Astrocyte (in vitro differentiated cells and primary cell): ENCODE results near the gene COMMD10.

Experiments
- EZH2 ChIP-seq: IDR thresholded peaks from 2 replicates; pipeline ENCODE4 v1.6.1; 2012; ENCODE audit warnings: mild to moderate bottlenecking, low read length, inconsistent platforms; ENCODE audit not compliant: insufficient read depth
- TF ChIP-seq, protein P1 (sequence below): IDR thresholded peaks from 2 replicates; pipeline ENCODE4 v1.5.1; 2011; ENCODE audit warnings: low read depth, mild to moderate bottlenecking, inconsistent platforms, low read length, moderate library complexity; ENCODE audit not compliant: insufficient read depth

DNA sequence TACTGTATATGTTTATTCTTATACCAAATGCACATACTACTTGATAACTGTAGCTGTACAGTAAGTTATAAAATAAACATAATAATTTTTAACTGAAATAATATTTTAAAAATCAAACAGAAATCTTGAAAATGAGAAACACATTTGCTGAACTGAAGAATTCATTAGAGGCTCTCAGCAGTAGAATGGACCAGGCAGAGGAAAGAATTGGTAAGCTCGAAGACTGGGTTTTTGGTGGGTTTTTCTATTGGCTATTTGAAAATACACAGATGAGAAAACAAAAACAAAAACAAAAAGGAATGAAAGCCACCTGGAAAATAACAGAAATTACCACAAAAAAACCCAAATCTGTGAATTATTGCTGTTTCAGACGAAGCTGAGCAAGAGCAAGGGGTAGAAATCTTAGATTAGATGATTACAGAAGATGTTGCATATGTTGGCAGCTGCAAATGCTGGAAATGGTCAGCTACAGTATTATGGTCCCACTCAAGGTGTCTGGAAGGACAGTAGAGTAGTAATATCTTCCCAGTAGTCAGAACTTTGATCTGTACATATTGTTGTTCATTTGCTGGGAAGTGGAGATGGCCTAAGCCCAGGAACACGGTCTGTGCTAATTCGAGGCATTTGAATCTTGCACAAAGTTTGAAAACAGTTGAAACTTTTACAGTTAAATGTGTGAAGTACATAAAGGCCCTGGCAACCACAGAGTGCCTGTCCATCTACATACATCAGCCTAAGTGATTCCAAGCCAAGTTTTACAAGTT lies 233.4 kb downstream of the COMMD10 start:
- no peak for TF ChIP-seq EZH2
- TF ChIP-seq, protein P1, sequence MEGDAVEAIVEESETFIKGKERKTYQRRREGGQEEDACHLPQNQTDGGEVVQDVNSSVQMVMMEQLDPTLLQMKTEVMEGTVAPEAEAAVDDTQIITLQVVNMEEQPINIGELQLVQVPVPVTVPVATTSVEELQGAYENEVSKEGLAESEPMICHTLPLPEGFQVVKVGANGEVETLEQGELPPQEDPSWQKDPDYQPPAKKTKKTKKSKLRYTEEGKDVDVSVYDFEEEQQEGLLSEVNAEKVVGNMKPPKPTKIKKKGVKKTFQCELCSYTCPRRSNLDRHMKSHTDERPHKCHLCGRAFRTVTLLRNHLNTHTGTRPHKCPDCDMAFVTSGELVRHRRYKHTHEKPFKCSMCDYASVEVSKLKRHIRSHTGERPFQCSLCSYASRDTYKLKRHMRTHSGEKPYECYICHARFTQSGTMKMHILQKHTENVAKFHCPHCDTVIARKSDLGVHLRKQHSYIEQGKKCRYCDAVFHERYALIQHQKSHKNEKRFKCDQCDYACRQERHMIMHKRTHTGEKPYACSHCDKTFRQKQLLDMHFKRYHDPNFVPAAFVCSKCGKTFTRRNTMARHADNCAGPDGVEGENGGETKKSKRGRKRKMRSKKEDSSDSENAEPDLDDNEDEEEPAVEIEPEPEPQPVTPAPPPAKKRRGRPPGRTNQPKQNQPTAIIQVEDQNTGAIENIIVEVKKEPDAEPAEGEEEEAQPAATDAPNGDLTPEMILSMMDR, result no peak
